SKM-1 treated with dmso at 0.1 percent for 144 hours (cell line): ENCODE results near the gene HRG.
"Not testable (repeated sequence)": the region's sequence is repeated elsewhere in the genome, so short reads cannot be mapped to it uniquely, and the experiment has no call there.

Experiments
- DNase-seq: peaks from one replicate; lab custom pipeline; 2025; ENCODE audit not compliant: unreplicated experiment; lab: John Stamatoyannopoulos, UW

HRG gene

GRCh38 chr3:186678604-186679003 lies 12.8 kb downstream of the HRG start:
- DNase-seq, result no peak

DNA sequence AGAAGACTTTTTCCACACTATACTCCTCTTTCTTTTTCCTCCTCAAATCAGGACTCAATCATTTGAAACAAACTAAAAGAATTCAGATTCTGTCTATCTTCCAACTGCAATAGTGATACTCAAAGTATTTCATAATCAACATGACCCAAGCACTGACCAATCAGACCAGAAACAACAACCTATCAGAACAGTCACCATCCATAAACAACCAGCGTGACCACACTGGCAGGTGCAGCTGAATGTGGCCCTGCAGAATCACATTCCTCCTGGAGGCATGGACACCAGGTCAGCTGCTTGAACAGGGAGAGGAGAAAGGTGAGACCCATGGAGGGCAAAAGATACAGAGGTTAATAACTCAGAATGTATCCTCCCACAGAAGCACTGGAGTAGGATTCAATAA lies 13.3 kb downstream of the HRG start:
- no peak for DNase-seq

GRCh38 chr3:186680869-186681268 lies 15.1 kb downstream of the HRG start:
- no peak for DNase-seq

- no peak for DNase-seq
Observed at GRCh38 chr3:186682812-186683211, 17.0 kb downstream of the HRG start.

DNA sequence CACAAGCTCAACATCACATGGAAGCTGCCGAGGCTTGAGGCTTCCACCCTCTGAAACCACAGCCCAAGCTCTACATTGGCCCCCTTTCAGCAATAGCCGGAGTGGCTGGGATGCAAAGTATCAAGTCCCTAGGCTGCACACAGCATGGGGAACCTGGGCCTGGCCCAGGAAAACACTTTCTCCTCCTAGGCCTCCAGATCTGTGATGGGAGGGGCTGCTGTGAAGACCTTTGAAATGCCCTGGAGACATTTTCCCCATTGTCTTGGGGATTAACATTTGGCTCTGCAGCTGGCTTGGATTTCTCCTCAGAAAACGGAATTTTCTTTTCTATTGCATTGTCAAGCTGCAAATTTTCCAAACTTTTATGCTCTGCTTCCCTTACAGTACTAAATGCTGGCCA lies 18.2 kb downstream of the HRG start:
- no peak for DNase-seq

DNA sequence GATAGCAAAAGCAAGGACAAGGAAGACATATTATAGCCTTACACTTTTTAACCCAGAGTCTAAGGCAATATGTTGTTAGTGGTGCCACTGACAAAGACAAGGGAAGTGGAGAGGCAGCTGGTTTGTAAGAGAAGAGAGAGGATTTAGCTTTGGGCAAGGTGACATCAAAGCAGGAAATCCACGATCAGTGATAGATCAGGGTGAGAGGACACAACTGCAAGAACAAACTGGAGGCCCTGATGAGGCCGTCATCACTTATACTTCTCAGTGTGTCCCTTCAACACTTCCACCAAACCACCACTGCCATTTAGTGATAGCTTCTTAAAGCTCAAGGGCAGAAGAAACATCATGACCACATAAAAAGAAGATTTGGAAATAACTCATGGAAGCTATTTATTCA lies 20.7 kb downstream of the HRG start:
- not testable (repeated sequence) for DNase-seq

DNA sequence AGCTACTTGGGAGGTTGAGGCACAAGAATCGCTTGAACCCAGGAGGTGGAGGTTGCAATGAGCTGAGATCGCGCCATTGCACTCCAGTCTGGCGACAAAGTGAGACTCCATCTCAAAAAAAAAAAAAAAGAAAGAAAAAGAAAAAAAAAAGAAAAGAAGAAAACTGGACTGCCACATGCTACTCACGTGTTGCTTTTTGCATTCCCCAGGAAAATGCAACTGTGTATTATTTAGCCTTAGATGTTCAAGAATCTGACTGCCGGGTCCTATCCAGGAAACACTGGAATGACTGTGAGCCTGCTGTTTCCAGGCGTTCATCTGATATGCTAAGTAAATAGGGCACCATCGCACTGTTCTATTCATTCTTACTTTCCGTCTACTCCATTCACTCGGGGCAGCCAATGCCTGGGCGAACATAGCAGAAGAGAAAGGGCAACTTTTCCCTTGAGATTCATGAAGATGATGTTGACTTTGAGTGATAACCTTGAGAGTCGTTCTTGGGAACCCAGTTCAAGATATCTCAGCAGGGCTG lies 21.4 kb downstream of the HRG start:
- no peak for DNase-seq

- DNase-seq, result not testable (repeated sequence)
Observed at GRCh38 chr3:186690304-186690703, 24.5 kb downstream of the HRG start.

DNA sequence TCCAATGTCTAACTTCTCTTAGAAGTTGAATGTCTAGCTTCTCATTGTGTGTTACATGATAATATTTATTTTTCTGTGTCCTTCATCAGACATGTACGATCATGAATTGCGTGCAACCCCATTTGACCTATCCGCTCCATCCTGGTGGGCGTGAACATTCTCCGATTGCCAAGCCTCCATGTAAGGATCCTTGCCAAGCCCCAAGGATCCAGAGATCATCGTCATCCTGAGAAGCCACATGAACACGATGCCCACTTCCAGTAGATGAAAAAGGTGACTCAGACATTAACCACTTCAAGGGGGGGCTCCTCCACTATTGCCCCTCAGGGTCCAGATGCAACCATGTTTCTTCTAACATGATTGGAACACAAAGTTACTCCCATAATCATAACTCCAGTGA lies 25.9 kb downstream of the HRG start:
- no peak for DNase-seq

DNA sequence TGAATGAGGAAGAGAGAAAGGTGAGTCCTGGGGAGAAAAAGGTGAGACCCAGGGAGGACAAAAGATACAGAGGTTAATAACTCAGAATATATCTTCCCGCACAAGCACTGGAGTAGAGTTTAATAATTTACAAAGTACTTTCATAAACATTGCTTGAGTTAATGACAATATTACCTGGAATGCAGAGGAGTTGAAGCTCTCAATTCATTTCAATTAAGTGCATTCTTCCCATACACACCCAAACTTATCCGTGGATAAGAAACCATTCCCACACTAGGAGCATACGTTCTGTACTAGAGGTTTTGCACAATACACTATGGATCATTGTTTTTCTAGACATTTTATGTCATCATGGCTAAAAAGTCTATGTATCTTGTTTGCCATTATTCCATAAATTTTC lies 28.0 kb downstream of the HRG start:
- DNase-seq, result no peak

DNA sequence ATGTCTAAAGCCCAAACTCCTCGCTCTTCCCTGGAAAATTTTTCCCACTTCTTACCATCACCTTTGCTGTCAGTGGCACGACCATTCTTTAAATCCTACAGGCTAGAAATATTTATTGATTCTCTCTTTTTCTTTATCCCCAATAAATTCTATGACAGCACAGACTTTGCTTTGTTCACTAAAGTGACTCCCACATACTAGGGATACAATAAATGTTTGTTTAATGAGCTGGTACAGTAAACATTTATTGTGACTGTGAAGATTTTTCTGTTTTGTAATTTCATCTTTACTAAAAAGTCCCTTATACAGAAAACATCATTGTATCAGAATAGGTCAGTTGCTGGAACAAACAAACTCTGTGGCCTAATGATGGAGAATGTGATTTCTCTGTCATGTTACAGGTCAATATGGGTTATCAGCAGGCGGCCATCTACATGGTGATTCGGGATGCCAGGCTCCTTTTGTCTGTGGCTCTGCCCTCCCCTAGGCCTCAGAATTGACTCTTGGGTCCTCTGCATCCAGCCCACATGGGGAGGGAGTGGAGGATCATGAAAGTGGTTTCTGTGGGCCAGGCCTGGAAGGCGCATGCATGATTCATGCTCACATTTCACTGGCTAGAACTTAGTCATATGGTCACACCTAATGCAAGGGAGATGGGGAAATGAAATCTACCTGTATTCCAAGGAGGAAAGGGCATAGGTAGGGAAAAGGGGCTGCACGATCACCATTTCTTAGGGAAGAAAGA lies 28.6 kb downstream of the HRG start:
- DNase-seq, result no peak

GRCh38 chr3:186696522-186696921 lies 30.7 kb downstream of the HRG start:
- no peak for DNase-seq

- no peak for DNase-seq
Observed at GRCh38 chr3:186697510-186697909, 31.7 kb downstream of the HRG start.

DNA sequence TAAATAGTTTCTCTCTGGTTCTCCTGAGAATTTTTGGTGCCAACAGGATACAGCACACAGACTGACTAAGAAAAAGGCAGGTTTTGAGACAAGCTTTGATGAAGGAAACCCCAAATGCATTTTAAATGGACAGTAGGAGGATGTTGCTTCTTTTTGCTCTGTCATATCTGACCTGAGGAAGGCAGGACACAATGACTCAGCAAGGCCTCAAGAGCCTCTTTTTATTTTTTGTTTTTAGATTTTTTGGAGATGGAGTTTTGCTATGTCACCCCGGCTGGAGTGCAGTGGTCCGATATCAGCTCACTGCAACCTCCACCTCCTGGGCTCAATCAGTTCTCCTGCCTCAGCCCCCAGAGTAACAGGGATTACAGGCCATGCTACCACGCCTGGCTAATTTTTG lies 34.5 kb downstream of the HRG start:
- DNase-seq, result no peak

DNA sequence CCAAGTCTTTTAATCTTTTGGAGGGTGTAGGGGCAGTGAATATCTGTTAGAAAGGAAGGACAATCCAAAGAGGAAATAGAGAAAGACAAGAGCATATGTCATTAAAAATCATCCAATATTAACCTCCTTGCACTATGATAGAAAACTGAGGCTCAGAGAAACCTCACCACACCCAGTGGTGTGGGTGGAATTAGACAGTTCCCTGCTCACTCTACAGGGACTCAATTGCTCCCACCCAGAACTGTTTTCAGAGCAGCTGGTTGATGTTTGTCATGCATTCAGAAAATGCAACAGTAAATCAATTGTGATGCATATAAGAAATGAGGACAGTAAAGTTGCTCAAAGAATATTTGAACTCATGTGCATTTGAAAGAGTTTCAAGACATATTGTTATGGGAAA lies 36.6 kb downstream of the HRG start:
- not testable (repeated sequence) for DNase-seq

DNA sequence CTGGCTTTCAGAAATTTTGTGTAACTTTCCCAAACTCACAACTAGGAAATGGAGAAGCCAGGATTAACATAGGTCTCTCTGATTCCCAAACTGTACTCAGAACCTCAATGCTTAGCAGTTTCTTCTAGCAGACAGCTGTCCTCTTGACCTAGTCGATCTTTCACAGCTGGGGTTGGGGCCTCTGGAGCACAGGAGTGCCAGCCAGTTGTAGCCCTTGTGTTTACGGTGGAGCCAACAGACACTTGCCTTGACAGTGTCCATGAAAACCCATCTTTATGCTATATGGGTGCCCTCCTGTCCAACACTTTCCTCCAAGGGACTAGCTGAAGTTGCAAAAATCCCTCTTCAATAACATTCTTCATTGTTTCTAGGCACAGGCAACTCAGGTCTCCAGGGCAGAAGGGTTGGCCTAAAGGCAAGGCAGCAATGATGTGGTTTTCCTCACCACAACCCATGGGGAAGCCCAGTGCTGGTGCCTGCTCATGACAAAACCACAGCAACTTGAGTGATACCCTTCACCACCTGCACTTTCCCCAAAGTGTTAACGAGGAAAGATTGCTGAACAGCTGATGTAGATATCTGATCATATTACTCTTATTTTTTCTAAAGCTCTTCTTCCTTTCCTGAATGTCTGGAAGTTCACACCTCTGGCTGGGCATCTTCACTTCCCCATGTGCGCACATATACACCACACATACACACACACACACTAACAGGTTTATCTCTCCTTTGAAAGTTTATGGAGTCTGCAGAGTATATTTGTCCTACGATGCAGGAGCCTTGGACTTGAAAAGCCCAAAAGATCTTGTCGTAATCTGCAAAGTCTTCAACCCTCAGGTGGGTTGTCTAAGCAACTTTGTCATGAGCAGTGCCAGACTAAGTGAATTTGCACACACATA lies 40.3 kb downstream of the HRG start:
- peak; percentile 32 for DNase-seq

- no peak for DNase-seq
Observed at GRCh38 chr3:186708983-186709679, 43.3 kb downstream of the HRG start.

GRCh38 chr3:186710694-186711093 lies 44.9 kb downstream of the HRG start:
- DNase-seq, result not testable (repeated sequence)

- DNase-seq, result no peak
Observed at GRCh38 chr3:186713499-186713898, 47.7 kb downstream of the HRG start.

GRCh38 chr3:186717039-186717457 lies 51.2 kb downstream of the HRG start, which contains the start of gene KNG1:
KNG1 (plus strand) TSS chr3:186717359; CDS start chr3:186717543, 184 bp downstream.
- DNase-seq, result no peak
